Tibial nerve (tissue), 3 donors: ENCODE measurements around the gene KAT2A.

Source experiments
- POLR2A ChIP-seq, 2 donors: fragments of 450-650 bp; IDR thresholded peaks; one replicate each; pipeline ENCODE4 v1.6.1; 2017; ENCODE audit warnings: antibody characterized with exemption in 2 of 2, mild to moderate bottlenecking in 2 of 2, moderate library complexity in 2 of 2
- TF ChIP-seq, protein P1 (sequence below), 5 experiments: fragments of 200-600 bp in 3 of 5; fragments of 450-650 bp in 2 of 5; sonication (generic) in 3 of 5; IDR thresholded peaks; one replicate each; pipeline ENCODE4 v1.5.1; 2016 to 2019; ENCODE audit warnings: antibody characterized with exemption in 5 of 5, mild to moderate bottlenecking in 3 of 5, moderate library complexity in 2 of 5

GRCh38 chr17:42141382-42141781 lies 20.2 kb upstream of the KAT2A start:
- TF ChIP-seq, protein P1, sequence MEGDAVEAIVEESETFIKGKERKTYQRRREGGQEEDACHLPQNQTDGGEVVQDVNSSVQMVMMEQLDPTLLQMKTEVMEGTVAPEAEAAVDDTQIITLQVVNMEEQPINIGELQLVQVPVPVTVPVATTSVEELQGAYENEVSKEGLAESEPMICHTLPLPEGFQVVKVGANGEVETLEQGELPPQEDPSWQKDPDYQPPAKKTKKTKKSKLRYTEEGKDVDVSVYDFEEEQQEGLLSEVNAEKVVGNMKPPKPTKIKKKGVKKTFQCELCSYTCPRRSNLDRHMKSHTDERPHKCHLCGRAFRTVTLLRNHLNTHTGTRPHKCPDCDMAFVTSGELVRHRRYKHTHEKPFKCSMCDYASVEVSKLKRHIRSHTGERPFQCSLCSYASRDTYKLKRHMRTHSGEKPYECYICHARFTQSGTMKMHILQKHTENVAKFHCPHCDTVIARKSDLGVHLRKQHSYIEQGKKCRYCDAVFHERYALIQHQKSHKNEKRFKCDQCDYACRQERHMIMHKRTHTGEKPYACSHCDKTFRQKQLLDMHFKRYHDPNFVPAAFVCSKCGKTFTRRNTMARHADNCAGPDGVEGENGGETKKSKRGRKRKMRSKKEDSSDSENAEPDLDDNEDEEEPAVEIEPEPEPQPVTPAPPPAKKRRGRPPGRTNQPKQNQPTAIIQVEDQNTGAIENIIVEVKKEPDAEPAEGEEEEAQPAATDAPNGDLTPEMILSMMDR (IDR thresholded peaks at IDR 0.05): no peak
- TF ChIP-seq POLR2A (IDR thresholded peaks at IDR 0.05): no peak
